Glomerular visceral epithelial cell (primary cell): ENCODE results near the gene RFPL3.
"Not testable (repeated sequence)": the region's sequence is repeated elsewhere in the genome, so short reads cannot be mapped to it uniquely, and the experiment has no call there.

Experiments
- DNase-seq: peaks from one replicate; pipeline ENCODE4 v3.0.0-alpha.2; 2016; ENCODE audit errors: extremely low spot score

RFPL3 gene

GRCh38 chr22:32353840-32354239 lies 3.8 kb upstream of the RFPL3 start:
- DNase-seq = no peak

GRCh38 chr22:32354360-32355351 lies 3.0 kb upstream of the RFPL3 start:
- DNase-seq = no peak

GRCh38 chr22:32355760-32356159 lies 1.9 kb upstream of the RFPL3 start:
- no peak for DNase-seq

- DNase-seq = not testable (repeated sequence)
Measured at GRCh38 chr22:32360096-32360495, 2.4 kb downstream of the RFPL3 start.

GRCh38 chr22:32361257-32361656 lies 3.6 kb downstream of the RFPL3 start:
- DNase-seq = no peak

GRCh38 chr22:32364210-32364609 lies 6.5 kb downstream of the RFPL3 start:
- DNase-seq = no peak

GRCh38 chr22:32375678-32376450 lies 18.2 kb downstream of the RFPL3 start:
- DNase-seq = no peak

- no peak for DNase-seq
Measured at GRCh38 chr22:32376681-32377080, 19.0 kb downstream of the RFPL3 start.

GRCh38 chr22:32378707-32379272 lies 21.1 kb downstream of the RFPL3 start:
- peak; percentile 25 for DNase-seq

GRCh38 chr22:32380991-32381390 lies 23.3 kb downstream of the RFPL3 start:
- peak; percentile 1 for DNase-seq

GRCh38 chr22:32385681-32386080 lies 28.0 kb downstream of the RFPL3 start:
- no peak for DNase-seq

GRCh38 chr22:32389685-32390084 lies 32.0 kb downstream of the RFPL3 start:
- no peak for DNase-seq

- no peak for DNase-seq
Measured at GRCh38 chr22:32395107-32395506, 37.4 kb downstream of the RFPL3 start.

- no peak for DNase-seq
Measured at GRCh38 chr22:32396255-32396654, 38.6 kb downstream of the RFPL3 start.

- no peak for DNase-seq
Measured at GRCh38 chr22:32396746-32397145, 39.1 kb downstream of the RFPL3 start.

- DNase-seq = no peak
Measured at GRCh38 chr22:32401486-32401885, 43.8 kb downstream of the RFPL3 start.

GRCh38 chr22:32404021-32404420 lies 46.4 kb downstream of the RFPL3 start:
- DNase-seq = no peak

GRCh38 chr22:32407312-32407711 lies 49.6 kb downstream of the RFPL3 start:
- no peak for DNase-seq

- no peak for DNase-seq
Measured at GRCh38 chr22:32407936-32408335, 50.3 kb downstream of the RFPL3 start.

- DNase-seq = no peak
Measured at GRCh38 chr22:32409977-32410376, 52.3 kb downstream of the RFPL3 start.

GRCh38 chr22:32410459-32410858 lies 52.8 kb downstream of the RFPL3 start:
- DNase-seq = no peak
